Rectal smooth muscle tissue (tissue), 1 donor: Measurements from ENCODE around the gene RRAD.
"Not testable (repeated sequence)": the region's sequence is repeated elsewhere in the genome, so short reads cannot be mapped to it uniquely, and the experiment has no call there.

Source experiments
- H3K27ac ChIP-seq: one replicate; pipeline ENCODE4 v1.7.0; 2013; ENCODE audit warnings: low read depth, low read length, inconsistent platforms
- H3K27me3 ChIP-seq: one replicate; pipeline ENCODE4 v1.7.0; 2013; ENCODE audit warnings: low read length; ENCODE audit not compliant: control insufficient read depth, insufficient read depth
- H3K36me3 ChIP-seq: one replicate; pipeline ENCODE4 v1.7.0; 2013; ENCODE audit warnings: low read length; ENCODE audit not compliant: control insufficient read depth, insufficient read depth
- H3K4me1 ChIP-seq: one replicate; pipeline ENCODE4 v1.7.0; 2013; ENCODE audit warnings: low read length; ENCODE audit not compliant: control insufficient read depth, insufficient read depth
- H3K4me3 ChIP-seq: one replicate; pipeline ENCODE4 v1.7.0; 2013; ENCODE audit warnings: low read length
- H3K9ac ChIP-seq: one replicate; pipeline ENCODE4 v1.7.0; 2013; ENCODE audit warnings: low read length

RRAD gene

DNA sequence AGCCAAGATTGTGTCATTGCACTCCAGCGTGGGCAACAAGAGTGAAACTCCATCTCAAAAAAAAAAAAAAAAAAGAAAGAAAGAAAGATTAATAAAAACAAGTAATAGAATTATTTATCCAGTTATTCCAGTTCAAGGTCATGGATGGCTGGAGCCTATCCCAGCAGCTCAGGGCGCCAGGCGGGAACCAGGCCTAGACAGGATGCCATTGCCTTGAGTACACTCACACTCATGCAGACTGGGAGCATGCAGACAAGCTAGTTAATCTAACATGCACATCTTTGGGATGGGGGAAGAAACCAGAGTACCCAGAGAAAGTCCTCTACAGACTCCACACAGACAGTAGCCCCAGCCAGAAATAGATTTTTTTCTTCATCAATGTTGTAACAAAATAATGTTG lies 27.1 kb downstream of the RRAD start:
- H3K9ac ChIP-seq = no peak overlapping the region
- no peaks in the 10 kb centered on the region for H3K36me3 ChIP-seq
- peaks cover 30% of the 10 kb centered on the region for H3K4me1 ChIP-seq
- no peak overlapping the region for H3K4me3 ChIP-seq
- peak overlapping the region; percentile 94 for H3K27ac ChIP-seq
- no peaks in the 10 kb centered on the region for H3K27me3 ChIP-seq

DNA sequence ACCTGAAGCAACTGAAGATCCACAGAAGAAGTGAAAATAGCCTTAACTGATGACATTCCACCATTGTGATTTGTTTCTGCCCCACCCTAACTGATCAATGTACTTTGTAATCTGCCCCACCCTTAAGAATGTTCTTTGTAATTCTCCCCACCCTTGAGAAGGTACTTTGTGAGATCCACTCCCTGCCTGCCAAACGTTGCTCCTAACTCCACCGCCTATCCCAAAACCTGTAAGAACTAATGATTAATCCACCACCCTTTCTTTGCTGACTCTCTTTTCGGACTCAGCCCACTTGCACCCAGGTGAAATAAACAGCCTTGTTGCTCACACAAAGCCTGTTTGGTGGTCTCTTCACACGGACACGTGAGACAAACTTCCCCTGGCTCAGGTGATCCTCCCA lies 28.7 kb downstream of the RRAD start:
- not testable (repeated sequence) for H3K4me3 ChIP-seq, H3K9ac ChIP-seq, H3K27ac ChIP-seq, H3K36me3 ChIP-seq, H3K27me3 ChIP-seq
- peaks cover 23% of the 10 kb centered on the region for H3K4me1 ChIP-seq

DNA sequence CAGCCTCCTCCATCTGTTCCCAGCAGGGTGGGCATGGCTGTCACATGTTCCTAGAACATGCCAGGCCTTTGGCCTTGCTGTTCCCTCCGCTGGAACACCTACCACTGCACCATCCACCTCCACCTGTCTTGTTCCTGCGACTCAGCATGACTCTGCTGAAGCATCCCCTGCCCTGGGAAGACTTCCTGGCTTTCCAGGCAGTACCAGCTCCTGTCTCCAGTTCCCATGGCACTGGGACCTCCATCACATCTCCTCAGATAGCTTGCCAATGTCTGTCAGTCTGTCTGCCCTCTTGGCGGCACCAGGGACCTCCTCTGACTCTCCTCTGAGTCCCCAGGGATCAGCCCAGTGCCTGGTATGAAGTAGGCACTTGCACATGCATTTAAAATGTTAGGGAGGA lies 29.3 kb downstream of the RRAD start:
- no peak overlapping the region for H3K27ac ChIP-seq
- no peak overlapping the region for H3K4me3 ChIP-seq
- no peak overlapping the region for H3K9ac ChIP-seq
- H3K27me3 ChIP-seq = no peaks in the 10 kb centered on the region
- peaks cover 18% of the 10 kb centered on the region for H3K4me1 ChIP-seq
- H3K36me3 ChIP-seq = no peaks in the 10 kb centered on the region

DNA sequence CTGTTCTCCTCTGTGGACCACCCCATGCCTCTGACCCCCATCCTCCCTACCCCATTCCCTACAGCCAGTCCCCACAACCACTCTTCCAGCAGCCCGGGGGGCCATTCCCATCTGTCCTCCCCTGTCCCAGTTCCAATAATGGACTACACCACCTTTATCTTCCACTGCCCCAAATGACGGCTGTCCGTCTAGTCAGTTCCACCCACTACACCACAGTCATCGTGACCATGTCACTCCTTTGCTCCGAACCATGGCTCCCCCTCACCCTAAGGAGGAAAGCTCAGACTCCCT lies 29.7 kb downstream of the RRAD start:
- Histone ChIP-seq H3K4me1 (peaks cover 14% of the 10 kb centered on the region), H3K27me3 (no peaks in the 10 kb centered on the region), H3K4me3 (no peak overlapping the region), H3K27ac (no peak overlapping the region), H3K36me3 (no peaks in the 10 kb centered on the region), H3K9ac (no peak overlapping the region)

DNA sequence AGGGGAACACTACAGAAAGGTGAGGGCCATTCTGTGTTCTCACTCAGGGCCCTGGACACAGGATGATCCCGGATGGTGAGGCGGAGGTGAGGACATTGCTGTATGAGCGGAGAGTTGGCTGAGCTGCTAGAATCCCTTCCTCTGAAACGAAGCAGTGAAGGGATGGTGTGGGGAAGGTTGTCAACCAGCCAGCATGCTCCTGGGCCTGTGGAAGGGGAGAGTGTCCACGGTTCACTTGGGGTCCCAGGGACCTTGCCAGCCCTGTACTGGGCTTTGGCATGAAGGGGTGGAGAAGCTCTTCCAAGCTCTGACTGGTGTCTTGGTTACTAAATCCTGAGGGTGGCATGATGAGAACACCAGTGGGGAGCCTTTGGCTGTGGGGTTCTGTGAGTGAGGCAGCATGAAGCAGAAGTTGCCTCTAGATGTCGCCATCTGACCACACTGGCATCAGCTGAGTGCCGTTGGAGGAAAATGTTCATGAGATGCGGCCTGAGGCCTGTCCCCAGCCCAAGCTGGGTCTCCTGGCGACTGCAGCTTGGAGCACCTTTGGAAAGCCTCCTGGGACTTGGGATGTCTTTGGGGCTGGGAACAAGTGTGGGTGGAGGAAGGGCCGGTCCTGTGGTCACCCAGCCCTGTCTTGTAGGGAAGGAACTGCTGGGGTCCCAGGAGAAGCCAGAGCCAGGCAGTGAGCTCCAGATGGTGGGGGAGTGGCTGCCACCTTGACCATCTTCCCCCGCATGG lies 30.2 kb downstream of the RRAD start:
- Histone ChIP-seq H3K27ac (no peak overlapping the region), H3K27me3 (no peaks in the 10 kb centered on the region), H3K4me3 (no peak overlapping the region), H3K36me3 (no peaks in the 10 kb centered on the region), H3K9ac (no peak overlapping the region), H3K4me1 (peaks cover 10% of the 10 kb centered on the region)

DNA sequence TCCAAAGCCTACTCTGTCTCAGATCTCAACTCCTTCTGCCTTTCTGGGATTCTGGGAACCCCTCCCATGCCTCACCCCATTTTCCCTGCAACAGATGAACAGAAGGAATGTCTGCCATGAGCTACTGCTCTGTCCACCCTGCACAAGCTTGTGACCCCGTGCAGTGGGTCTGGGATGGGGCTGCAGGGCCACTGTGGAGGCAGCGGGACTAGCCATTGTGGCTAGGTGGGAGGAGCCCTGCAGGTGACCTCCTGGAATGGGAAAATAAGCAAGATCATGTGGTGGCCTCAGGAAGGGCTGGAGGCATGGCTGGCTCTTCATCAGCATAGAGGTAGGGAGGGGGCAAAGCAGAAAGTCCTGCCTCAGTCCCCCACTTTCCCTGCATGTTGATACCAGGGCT lies 31.3 kb downstream of the RRAD start:
- H3K27me3 ChIP-seq = no peaks in the 10 kb centered on the region

DNA sequence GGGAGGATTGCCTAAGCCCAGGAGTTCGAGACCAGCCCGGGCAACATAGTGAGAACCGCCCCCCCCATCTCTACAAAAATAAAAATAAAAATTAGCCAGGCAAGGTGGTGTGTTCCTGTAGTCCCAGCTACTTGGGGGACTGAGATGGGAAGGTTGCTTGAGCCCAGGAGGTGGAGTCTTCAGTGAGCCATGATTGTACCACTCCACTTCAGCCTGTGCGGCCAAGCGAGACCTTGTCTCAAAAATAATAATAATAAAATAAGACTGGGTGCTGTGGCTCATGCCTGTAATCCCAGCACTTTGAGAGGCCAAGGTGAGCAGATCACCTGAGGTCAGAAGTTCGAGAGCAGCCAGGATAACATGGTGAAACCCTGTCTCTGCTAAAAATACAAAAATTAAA lies 33.5 kb downstream of the RRAD start:
- no peaks in the 10 kb centered on the region for H3K4me1 ChIP-seq
- no peak overlapping the region for H3K4me3 ChIP-seq
- H3K27me3 ChIP-seq = no peaks in the 10 kb centered on the region
- H3K36me3 ChIP-seq = no peaks in the 10 kb centered on the region
- no peak overlapping the region for H3K9ac ChIP-seq
- no peak overlapping the region for H3K27ac ChIP-seq

More for the DNA sequence above, 31.3 kb downstream of the RRAD start:
- Histone ChIP-seq H3K36me3 (no peaks in the 10 kb centered on the region), H3K4me3 (no peak overlapping the region), H3K27ac (no peak overlapping the region), H3K4me1 (no peaks in the 10 kb centered on the region), H3K9ac (no peak overlapping the region)

DNA sequence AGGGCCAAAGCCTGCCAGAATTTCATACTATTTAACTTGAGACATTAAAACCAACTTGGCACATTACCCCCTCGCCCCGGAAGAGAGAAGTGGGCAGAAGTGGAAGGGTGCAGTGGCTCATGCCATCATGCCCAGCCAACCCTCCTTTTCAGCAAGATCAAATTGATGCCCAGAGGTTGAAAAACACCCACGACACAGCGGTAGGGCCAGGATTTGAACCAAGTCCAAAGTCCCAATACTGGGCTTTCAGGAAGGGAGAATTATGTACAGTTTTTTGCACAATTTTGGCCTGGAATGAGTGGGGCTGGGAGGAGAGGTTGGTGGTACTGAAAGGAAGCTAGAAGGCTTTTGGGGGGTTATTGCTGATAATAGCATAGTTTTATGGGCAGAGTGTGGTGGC lies 34.0 kb downstream of the RRAD start:
- Histone ChIP-seq H3K27ac (no peak overlapping the region), H3K27me3 (no peaks in the 10 kb centered on the region), H3K4me1 (no peaks in the 10 kb centered on the region), H3K36me3 (no peaks in the 10 kb centered on the region), H3K4me3 (no peak overlapping the region), H3K9ac (no peak overlapping the region)

DNA sequence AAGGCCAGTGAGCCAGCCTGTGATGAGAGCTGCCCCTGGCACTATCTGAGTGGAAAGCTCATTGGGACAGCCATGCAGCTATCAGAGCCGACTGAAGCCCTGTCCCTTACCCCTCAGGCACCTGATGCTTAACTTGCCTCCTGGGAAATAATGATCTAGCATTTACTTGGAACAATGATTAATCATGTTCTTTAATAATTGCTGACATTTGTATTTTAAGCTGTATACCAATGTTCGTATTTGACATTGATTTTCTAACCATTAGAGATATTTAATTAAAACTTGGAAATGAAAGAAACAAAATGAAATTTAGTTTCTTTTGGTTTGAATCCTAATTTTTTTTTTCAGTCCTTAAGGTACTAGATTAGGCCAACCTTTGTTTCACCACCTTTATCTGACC lies 34.5 kb downstream of the RRAD start:
- Histone ChIP-seq H3K36me3 (no peaks in the 10 kb centered on the region), H3K4me1 (no peaks in the 10 kb centered on the region), H3K9ac (no peak overlapping the region), H3K27ac (no peak overlapping the region), H3K27me3 (no peaks in the 10 kb centered on the region), H3K4me3 (no peak overlapping the region)

DNA sequence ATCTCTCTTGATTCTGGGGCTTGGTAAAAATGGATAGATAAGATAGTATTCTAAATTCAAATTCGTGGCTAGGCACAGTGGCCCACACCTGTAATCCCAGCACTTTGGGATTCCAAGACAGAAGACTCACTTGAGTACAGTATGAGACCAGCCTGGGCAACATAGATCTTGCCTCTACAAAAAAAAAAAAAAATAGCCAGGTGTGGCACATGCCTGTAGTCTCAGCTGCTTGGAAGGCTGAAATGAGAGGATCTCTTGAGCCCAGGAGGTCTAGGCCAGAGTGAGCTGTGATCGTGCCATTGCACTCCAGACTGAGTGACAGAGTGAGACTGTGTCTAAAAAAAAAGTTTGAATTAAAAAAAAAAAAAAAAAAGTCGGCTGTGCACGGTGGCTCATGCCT lies 35.7 kb downstream of the RRAD start:
- H3K27ac ChIP-seq = no peak overlapping the region
- peaks cover 12% of the 10 kb centered on the region for H3K36me3 ChIP-seq
- no peak overlapping the region for H3K9ac ChIP-seq
- H3K4me3 ChIP-seq = no peak overlapping the region
- H3K4me1 ChIP-seq = no peaks in the 10 kb centered on the region
- H3K27me3 ChIP-seq = no peaks in the 10 kb centered on the region

DNA sequence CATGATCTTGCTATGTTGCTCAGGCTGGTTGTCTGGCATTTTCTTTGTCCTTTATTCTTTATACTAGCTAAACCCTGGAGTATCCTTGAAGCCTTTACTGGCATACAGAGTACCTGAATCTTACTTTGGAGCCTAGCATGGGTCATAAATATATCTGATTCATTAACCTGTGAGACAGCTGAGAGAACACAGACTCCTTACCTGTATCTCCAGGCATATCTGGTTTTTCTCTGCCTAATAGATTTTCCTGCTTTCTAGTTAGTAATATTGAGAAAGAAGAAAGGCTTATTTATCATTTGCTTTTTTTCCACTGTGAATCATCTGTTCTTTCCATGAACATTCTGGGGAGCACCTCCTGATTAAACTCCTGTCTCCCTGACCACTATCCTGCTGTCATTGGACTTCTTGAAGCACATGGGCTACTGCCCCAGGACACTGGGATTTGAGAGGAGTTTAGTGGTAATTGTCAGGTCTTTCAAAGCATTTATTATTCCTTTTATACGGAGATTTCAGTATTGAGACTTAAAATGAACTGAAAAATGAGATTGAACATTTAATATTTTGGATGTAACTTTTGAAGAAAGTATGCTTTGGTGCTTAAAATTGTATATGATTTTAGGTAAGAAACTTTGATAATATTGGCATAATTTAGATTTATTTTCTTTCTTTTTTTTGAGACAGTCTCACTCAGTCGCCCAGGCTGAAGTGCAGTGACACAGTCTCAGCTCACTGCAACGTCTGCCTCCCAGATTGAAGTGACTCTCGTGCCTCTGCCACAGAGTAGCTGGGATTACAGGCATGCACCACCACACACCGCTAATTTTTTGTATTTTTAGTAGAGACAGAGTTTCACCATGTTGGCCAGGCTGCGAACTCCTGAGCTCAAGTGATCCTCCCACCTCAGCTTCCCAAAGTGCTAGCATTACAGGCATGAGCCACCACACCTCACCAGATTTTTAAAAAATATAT lies 36.4 kb downstream of the RRAD start:
- Histone ChIP-seq H3K27me3 (no peaks in the 10 kb centered on the region), H3K9ac (no peak overlapping the region), H3K4me3 (no peak overlapping the region), H3K27ac (no peak overlapping the region), H3K36me3 (peaks cover 14% of the 10 kb centered on the region), H3K4me1 (no peaks in the 10 kb centered on the region)

DNA sequence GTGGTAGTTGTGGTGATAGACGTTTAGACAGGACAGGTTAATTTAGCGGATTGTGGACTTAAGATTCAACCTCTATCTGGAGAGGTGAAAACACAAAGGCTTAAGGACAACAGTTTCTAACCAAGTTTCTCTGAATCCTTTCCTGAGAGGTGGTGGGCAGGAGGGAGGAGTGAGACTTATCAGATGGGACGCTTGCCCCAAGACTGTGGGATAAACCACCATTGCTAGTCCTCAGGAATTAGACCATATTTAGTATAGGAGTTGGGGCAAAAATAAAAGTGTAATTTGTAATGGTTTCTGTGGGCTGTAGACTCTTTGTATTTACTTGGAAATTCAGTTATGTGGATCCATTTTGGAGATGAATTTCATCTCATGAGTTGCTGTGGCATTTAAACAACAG lies 38.4 kb downstream of the RRAD start:
- H3K9ac ChIP-seq = no peak overlapping the region
- peaks cover 16% of the 10 kb centered on the region for H3K36me3 ChIP-seq
- no peak overlapping the region for H3K27ac ChIP-seq
- no peak overlapping the region for H3K4me3 ChIP-seq
- H3K4me1 ChIP-seq = no peaks in the 10 kb centered on the region
- H3K27me3 ChIP-seq = no peaks in the 10 kb centered on the region

DNA sequence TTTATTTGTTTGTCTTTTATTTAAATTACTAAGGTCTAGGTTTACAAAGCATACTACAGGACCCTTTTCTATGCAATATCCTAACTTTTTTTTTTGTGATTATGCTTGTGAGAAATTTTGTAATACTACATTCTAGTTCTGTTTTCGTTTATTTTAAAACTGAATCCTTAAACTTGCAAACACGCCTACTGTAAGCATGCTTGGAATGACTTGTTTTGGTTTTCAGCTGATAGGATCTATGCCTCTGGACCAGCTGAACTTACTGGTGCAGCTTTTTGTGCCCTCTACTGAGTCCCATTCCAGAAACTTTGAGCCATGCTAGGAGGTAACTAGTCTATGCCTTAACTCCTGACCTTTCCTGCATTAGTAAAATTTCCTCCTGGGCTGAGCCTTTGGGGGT lies 39.0 kb downstream of the RRAD start:
- Histone ChIP-seq H3K4me3 (no peak overlapping the region), H3K4me1 (no peaks in the 10 kb centered on the region), H3K27me3 (no peaks in the 10 kb centered on the region), H3K27ac (no peak overlapping the region), H3K36me3 (peaks cover 16% of the 10 kb centered on the region), H3K9ac (no peak overlapping the region)
